Upper lobe of left lung (tissue), 6 donors: ENCODE data around the gene DIP2C. TPM values are rescaled to one million over a fixed set of nuclear protein-coding genes. Genes with fewer than 3 reads are reported as not detected.
"Not testable (repeated sequence)": the region's sequence is repeated elsewhere in the genome, so short reads cannot be mapped to it uniquely, and the experiment has no call there.

Source experiments
- ATAC-seq, 2 donors: fragments of 200-7000 bp; cut with Tn5 transposase; one replicate each; pipeline ENCODE4 v1.9.1; 2022; ENCODE audit warnings: mild to moderate bottlenecking in 2 of 2, moderate library complexity in 2 of 2; ENCODE audit not compliant: low FRiP score in 2 of 2
- DNase-seq, 2 donors: peaks; one replicate each; pipeline ENCODE4 v3.0.0-alpha.2; 2019 to 2020
- H3K27ac ChIP-seq, 4 donors: fragments of 200-600 bp; sonication (generic); one replicate each; pipeline ENCODE4 v1.5.1; 2016 to 2019
- H3K27me3 ChIP-seq, 4 donors: fragments of 200-600 bp; sonication (generic); one replicate each; pipeline ENCODE4 v1.5.1; 2017 to 2019
- H3K36me3 ChIP-seq, 4 donors: fragments of 200-600 bp; sonication (generic); one replicate each; pipeline ENCODE4 v1.5.1; 2016 to 2019
- H3K4me1 ChIP-seq, 4 donors: fragments of 200-600 bp; sonication (generic); one replicate each; pipeline ENCODE4 v1.5.1; 2018 to 2019
- H3K4me3 ChIP-seq, 4 donors: fragments of 200-600 bp; sonication (generic); one replicate each; pipeline ENCODE4 v1.5.1; 2017 to 2019; ENCODE audit warnings: mild to moderate bottlenecking in 2 of 4, moderate library complexity in 1 of 4
- H3K9me3 ChIP-seq, 4 donors: fragments of 200-600 bp; sonication (generic); one replicate each; pipeline ENCODE4 v1.5.1; 2018 to 2019
- EP300 ChIP-seq, 4 donors: sonication (generic); formaldehyde crosslinking; IDR thresholded peaks; one replicate each; pipeline ENCODE4 v1.5.1; 2017; ENCODE audit warnings: antibody characterized with exemption in 4 of 4, control low read depth in 2 of 4
- POLR2A ChIP-seq, 4 donors: fragments of 450-650 bp; IDR thresholded peaks; one replicate each; pipeline ENCODE4 v1.5.1; 2016 to 2017; ENCODE audit warnings: antibody characterized with exemption in 4 of 4, mild to moderate bottlenecking in 2 of 4
- POLR2AphosphoS5 ChIP-seq, 2 donors: sonication (generic); formaldehyde crosslinking; IDR thresholded peaks; one replicate each; pipeline ENCODE4 v1.5.1; 2017; ENCODE audit warnings: antibody characterized with exemption in 2 of 2
- WGBS, 2 donors: methylation state at CpG; one replicate each; pipeline ENCODE4 v1.1.5; 2017 to 2018; 5-methylcytosine and 5-hydroxymethylcytosine counted together
- total RNA-seq, 6 donors: library from RNA; depleted of rRNA in 4 of 6; stranded (reverse); fragments of >200 nt in 4 of 6; gene quantifications; one replicate each; pipeline versions ENCODE4 v1.1.0 to v1.2.1, GENCODE V29; 2016 to 2021
- TF ChIP-seq, protein P1 (sequence below), 6 experiments: fragments of 450-650 bp in 4 of 6; fragments of 200-600 bp in 2 of 6; sonication (generic) in 2 of 6; IDR thresholded peaks; one replicate each; pipeline ENCODE4 v1.5.1; 2016 to 2019; ENCODE audit warnings: antibody characterized with exemption in 6 of 6
- donor health status: DM: no; HTN: no; CAD: no; lungs with moderate emphysema.
- donor health status: DM: no; HTN: yes; CAD: no; lungs with severe emphysema.

Gene DIP2C
- total RNA-seq, 6 donors from 2014 or later: 11.6 to 32.5 (median 14.7) TPM

GRCh38 chr10:351770-352334, 337.6 kb downstream of the DIP2C start:
- no peaks in the 10 kb centered on the region for H3K9me3 ChIP-seq
- 88 to 95% methylated on average over 11 to 13 of the region's 13 CpGs for WGBS, 2 donors
- H3K4me3 ChIP-seq: no peak overlapping the region
- no peaks in the 10 kb centered on the region for H3K27me3 ChIP-seq
- H3K27ac ChIP-seq: no peak overlapping the region
- no peak for DNase-seq
- H3K4me1 ChIP-seq: no peaks in the 10 kb centered on the region
- ATAC-seq: no peak
- H3K36me3 ChIP-seq: peaks cover 0 to 40% (median 22%) of the 10 kb centered on the region in 4 donors
- TF ChIP-seq POLR2A (IDR thresholded peaks at IDR 0.05) (no peak), POLR2AphosphoS5 (IDR thresholded peaks at IDR 0.05) (no peak), EP300 (IDR thresholded peaks at IDR 0.05) (no peak)
- TF ChIP-seq, protein P1, sequence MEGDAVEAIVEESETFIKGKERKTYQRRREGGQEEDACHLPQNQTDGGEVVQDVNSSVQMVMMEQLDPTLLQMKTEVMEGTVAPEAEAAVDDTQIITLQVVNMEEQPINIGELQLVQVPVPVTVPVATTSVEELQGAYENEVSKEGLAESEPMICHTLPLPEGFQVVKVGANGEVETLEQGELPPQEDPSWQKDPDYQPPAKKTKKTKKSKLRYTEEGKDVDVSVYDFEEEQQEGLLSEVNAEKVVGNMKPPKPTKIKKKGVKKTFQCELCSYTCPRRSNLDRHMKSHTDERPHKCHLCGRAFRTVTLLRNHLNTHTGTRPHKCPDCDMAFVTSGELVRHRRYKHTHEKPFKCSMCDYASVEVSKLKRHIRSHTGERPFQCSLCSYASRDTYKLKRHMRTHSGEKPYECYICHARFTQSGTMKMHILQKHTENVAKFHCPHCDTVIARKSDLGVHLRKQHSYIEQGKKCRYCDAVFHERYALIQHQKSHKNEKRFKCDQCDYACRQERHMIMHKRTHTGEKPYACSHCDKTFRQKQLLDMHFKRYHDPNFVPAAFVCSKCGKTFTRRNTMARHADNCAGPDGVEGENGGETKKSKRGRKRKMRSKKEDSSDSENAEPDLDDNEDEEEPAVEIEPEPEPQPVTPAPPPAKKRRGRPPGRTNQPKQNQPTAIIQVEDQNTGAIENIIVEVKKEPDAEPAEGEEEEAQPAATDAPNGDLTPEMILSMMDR (IDR thresholded peaks at IDR 0.05): no peak

- DNase-seq (no peak), ATAC-seq (peak in 1 of 2 donors; percentile 42)
- Histone ChIP-seq H3K36me3 (peaks cover 0 to 38% (median 18%) of the 10 kb centered on the region in 4 donors), H3K9me3 (no peaks in the 10 kb centered on the region), H3K4me3 (no peak overlapping the region), H3K27me3 (no peaks in the 10 kb centered on the region), H3K27ac (no peak overlapping the region), H3K4me1 (no peaks in the 10 kb centered on the region)
- TF ChIP-seq POLR2AphosphoS5 (IDR thresholded peaks at IDR 0.05) (no peak), POLR2A (IDR thresholded peaks at IDR 0.05) (no peak), EP300 (IDR thresholded peaks at IDR 0.05) (no peak)
- TF ChIP-seq, protein P1 (IDR thresholded peaks at IDR 0.05): no peak
- 93 to 95% methylated on average over 34 to 35 of the region's 35 CpGs for WGBS, 2 donors
These were observed 338.4 kb downstream of the DIP2C start for GRCh38 chr10:350981-351501.

DNA sequence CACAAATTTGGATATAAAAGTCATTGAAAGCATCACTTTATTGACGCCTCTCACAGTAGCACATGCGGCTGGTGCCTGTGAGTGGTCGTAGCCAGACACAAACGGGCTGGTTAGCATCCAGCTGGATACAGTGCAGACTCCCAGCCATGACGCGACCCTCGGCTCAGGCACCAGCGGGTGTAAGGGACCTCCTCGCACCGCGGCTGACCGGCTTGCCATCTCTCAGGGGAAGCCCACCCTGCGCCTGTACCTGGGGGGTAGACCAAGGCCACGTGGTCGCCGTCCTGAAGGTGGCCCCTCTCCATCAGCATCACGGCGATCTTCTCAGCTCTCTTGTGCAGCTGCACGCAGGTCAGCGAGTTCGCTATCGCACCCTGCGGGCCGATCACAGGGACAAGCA, 340.4 kb downstream of the DIP2C start:
- no peak for TF ChIP-seq POLR2A (IDR thresholded peaks at IDR 0.05)
- TF ChIP-seq POLR2AphosphoS5 (IDR thresholded peaks at IDR 0.05): no peak
- TF ChIP-seq EP300 (IDR thresholded peaks at IDR 0.05): no peak
- TF ChIP-seq, protein P1 (IDR thresholded peaks at IDR 0.05): no peak
- ATAC-seq (peak in 1 of 2 donors; percentile 28), DNase-seq (no peak)
- Histone ChIP-seq H3K4me3 (no peak overlapping the region), H3K9me3 (no peaks in the 10 kb centered on the region), H3K27ac (no peak overlapping the region), H3K4me1 (no peaks in the 10 kb centered on the region), H3K27me3 (no peaks in the 10 kb centered on the region), H3K36me3 (peaks cover 2 to 31% (median 15%) of the 10 kb centered on the region in 4 donors)
- 89 to 96% methylated on average over 18 to 24 of the region's 24 CpGs for WGBS, 2 donors

DNA sequence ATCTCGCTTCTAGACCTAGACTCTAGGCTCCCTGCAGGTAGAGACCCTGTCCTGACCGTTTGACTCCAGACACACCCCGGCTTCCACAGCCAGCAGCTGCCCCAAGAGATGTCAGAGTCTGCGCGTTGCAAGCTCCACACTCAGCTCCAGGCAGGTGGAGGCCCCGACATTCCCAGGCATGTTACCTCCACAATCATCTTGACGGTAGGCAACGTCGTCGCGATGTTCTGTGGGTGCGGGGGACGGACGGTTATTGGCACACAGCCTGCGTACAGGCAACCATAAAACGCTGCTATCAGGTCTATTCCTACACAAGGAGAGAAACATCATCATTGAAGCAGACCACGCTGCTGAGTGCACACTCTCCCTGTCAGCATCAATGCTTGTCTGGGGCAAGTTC, 341.0 kb downstream of the DIP2C start:
- no peaks in the 10 kb centered on the region for H3K9me3 ChIP-seq
- no peaks in the 10 kb centered on the region for H3K4me1 ChIP-seq
- DNase-seq (no peak), ATAC-seq (no peak)
- TF ChIP-seq POLR2A (IDR thresholded peaks at IDR 0.05) (no peak), EP300 (IDR thresholded peaks at IDR 0.05) (no peak), POLR2AphosphoS5 (IDR thresholded peaks at IDR 0.05) (no peak)
- TF ChIP-seq, protein P1 (IDR thresholded peaks at IDR 0.05): no peak
- H3K4me3 ChIP-seq: no peak overlapping the region
- H3K27me3 ChIP-seq: no peaks in the 10 kb centered on the region
- H3K27ac ChIP-seq: no peak overlapping the region
- 92 to 94% methylated on average over 17 of the region's 17 CpGs for WGBS, 2 donors
- H3K36me3 ChIP-seq: peaks cover 2 to 31% (median 12%) of the 10 kb centered on the region in 4 donors

- H3K4me3 ChIP-seq, H3K27me3 ChIP-seq, H3K27ac ChIP-seq, H3K4me1 ChIP-seq, ATAC-seq, H3K9me3 ChIP-seq, DNase-seq: not testable (repeated sequence)
- 92 to 93% methylated on average over 27 to 33 of the region's 34 CpGs for WGBS, 2 donors
- peaks cover 2 to 29% (median 11%) of the 10 kb centered on the region in 4 donors for H3K36me3 ChIP-seq
These were observed 341.7 kb downstream of the DIP2C start for GRCh38 chr10:347774-348173.

DNA sequence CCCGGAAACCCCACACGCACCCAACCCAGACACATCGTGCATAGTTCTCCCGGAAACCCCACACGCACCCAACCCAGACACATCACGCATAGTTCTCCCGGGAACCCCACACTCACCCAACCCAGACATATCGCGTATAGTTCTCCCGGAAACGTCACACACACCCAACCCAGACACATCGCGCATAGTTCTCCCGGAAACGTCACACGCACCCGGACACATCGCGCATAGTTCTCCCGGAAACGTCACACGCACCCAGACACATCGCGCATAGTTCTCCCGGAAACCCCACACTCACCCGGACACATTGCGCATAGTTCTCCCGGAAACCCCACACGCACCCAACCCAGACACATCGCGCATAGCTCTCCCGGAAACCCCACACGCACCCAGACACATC, 342.3 kb downstream of the DIP2C start:
- H3K36me3 ChIP-seq: peaks cover 2 to 24% (median 11%) of the 10 kb centered on the region in 4 donors
- not testable (repeated sequence) for DNase-seq, H3K27me3 ChIP-seq, H3K27ac ChIP-seq, H3K4me1 ChIP-seq, ATAC-seq, H3K4me3 ChIP-seq, H3K9me3 ChIP-seq
- 90% methylated on average over 24 to 33 of the region's 33 CpGs for WGBS, 2 donors
